HG03066 (cell line): ENCODE data around the gene FRMD4A.
A peak's percentile ranks its signal among the peaks of the same experiment; 100 is the strongest.

Source experiments
- ATAC-seq: cut with Tn5 transposase; IDR thresholded peaks from one replicate; pipeline ENCODE4 v1.9.1; 2021; ENCODE audit warnings: low read depth; ENCODE audit not compliant: unreplicated experiment

FRMD4A gene

GRCh38 chr10:14196113-14196512 lies 134.6 kb downstream of the FRMD4A start:
- ATAC-seq, result no peak

DNA sequence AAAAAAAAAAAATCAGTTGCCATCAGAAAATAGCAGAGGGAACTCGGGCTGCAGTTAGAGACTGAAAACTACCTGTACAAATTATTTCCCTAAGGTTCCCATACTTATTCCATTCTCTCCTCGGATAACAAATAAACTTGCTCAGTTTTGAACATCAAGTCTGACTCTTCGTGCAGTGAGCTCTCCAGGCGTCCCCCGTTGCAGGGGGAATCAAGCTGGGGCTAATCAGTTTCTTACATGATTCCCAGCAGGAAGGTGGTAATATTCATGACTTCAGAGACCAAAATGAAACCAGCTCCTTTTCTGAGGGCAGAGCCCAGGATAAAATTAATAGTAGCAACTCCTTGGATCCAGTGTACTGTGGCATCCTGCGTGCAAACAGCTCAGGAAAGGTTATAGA lies 135.3 kb downstream of the FRMD4A start:
- no peak for ATAC-seq

DNA sequence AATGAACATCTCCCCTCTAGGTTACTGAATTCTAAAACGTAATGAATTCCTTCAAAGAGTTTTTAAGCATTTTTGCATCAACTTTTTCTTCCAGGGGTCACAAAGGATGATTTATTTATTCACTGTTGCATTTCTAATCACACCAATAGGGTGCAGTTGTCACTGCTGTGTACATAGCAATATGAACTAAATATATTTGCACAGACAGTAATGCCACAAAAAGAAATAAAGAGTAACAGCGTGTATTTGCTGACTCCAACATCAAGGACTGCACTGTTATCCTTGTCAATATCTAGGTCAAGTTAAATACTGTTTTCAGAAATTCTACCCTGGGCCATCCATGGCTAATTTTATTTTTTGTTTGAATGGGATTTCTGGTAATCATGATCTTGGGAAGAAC lies 138.0 kb downstream of the FRMD4A start:
- ATAC-seq, result no peak

DNA sequence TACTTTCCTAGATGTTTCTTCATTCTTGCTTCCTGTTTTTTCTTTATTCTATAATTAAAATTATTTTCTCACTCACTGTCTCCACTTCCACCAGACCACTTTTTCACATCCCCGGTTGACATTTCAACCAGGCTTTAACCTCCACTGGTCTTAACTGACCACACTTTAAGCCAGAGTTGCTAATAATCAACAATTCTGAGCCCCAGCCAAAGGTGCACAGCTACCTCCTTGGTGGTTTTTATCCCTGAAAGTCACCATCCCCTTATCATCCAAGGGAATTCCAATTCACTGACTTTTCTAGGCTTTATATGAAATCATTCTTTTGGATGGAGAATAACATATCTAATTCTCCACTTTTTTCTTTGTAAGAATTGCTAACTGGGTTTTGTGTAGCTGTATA lies 138.9 kb downstream of the FRMD4A start:
- no peak for ATAC-seq

- ATAC-seq, result no peak
Observed at GRCh38 chr10:14191407-14191806, 139.3 kb downstream of the FRMD4A start.

DNA sequence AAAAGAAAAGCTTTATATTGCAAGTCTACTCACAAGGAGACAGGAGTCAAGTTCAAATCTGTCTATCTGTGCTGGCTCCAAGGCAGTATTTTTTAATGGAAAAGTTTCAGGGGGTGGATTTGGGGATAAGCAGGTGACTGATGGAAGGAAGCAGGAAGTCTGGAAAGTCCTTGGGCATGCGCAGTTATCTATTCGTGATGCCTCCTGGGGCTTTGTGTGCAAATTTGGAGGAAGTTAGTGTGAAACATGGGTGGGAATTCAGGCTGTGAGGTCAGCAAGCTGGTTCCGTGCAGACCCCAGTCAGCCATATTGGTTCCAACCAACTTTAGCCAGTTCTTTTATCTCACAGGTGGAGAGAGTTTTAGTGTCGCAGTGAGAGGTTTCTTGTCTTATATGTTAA lies 140.0 kb downstream of the FRMD4A start:
- no peak for ATAC-seq

DNA sequence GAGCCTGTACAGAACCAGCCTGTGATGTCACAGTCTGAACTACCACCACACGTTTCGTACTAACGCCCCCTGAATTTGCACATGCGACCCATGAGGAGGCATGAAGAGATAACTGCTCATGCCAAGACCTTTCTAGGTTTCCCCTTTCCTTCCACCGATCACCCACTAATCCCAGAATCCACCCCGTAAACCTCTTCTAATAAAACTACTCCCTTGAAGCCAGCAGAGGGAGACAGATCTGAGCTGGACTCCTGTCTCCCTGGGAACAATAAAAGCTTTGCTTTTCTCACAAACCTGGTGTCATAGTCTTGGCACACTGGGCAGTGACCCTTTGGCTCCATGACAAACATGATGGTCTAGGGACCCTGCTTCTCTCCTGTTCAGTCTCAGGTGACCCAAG lies 144.5 kb downstream of the FRMD4A start:
- no peak for ATAC-seq

DNA sequence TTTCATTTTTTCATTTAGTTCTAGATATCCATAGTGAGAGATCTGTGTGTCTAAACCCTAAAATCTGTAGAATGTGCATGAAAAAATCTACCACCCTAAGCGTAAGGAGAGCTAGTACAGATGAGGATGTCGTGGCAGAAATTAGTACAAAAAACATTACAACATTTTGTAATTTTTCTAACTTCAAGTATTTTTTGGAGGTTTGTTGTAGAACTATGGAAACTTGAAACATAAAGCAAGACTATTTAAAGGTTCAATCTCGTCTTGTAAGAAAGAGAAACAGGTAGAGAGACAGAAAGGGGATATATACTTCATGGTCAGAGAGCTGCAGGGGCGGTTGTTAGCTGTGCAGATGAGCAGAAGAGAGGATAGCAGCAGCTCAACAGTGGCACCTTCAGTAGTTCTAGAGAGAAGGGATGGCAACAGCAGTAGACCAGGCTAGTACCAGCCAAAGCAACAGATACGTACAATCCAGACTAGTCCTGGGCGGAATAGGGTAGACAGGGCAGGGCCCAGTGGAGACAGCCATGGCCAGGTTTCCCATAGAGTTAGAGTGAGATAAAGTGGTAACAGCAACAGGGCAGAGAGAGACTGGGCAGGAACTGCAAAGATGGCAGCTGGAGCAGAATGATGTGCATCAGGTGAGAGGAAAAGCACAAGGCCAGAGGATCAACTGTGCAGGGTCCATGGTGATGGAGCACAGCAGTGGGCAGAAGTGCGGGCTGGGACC lies 145.2 kb downstream of the FRMD4A start:
- peak; percentile 79 for ATAC-seq

DNA sequence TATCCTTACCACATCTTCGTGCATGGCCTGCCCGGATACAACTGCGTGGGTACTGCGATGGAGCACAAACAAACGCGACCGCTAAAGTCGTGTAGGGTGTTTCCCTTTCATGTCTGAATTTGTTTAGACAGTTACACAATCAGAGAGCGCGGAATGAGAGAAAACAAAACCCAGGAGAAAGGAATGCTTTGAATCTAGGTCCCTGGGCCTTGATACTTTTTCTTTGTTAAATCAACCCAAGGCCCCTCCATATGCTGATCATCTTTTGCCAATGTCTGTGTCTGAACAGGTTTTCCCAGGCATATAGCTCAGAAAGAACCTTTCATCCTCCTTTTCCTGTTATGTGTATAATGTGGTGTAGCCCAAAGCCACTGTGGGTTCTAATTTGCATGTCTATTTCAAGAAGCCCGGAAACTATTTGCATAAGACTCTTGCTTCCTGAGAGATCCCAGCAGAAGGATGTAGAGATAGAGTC lies 145.8 kb downstream of the FRMD4A start:
- ATAC-seq, result peak; percentile 66

GRCh38 chr10:14182781-14183180 lies 147.9 kb downstream of the FRMD4A start:
- ATAC-seq, result no peak

GRCh38 chr10:14181567-14181936 lies 149.2 kb downstream of the FRMD4A start:
- no peak for ATAC-seq

- no peak for ATAC-seq
Observed at GRCh38 chr10:14180911-14181566, 149.7 kb downstream of the FRMD4A start.

DNA sequence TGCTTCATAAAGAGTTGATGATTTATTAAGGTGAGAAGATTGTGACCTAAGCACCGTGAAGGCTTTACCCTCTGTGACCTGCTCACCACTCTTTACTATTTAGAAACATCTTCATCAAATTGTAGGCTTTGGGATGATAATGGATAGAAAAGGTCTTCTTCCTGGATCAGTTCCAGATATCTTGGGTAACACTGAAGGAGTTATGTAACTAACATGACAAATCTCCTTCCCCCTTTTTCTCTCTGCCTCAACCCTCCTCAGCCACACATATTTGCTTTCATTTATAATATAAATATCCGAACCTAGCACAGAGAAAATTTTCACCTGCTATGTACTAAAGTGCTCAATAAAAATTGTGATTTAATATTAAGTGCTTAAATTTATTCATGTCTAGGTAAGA lies 151.5 kb downstream of the FRMD4A start:
- ATAC-seq, result no peak

DNA sequence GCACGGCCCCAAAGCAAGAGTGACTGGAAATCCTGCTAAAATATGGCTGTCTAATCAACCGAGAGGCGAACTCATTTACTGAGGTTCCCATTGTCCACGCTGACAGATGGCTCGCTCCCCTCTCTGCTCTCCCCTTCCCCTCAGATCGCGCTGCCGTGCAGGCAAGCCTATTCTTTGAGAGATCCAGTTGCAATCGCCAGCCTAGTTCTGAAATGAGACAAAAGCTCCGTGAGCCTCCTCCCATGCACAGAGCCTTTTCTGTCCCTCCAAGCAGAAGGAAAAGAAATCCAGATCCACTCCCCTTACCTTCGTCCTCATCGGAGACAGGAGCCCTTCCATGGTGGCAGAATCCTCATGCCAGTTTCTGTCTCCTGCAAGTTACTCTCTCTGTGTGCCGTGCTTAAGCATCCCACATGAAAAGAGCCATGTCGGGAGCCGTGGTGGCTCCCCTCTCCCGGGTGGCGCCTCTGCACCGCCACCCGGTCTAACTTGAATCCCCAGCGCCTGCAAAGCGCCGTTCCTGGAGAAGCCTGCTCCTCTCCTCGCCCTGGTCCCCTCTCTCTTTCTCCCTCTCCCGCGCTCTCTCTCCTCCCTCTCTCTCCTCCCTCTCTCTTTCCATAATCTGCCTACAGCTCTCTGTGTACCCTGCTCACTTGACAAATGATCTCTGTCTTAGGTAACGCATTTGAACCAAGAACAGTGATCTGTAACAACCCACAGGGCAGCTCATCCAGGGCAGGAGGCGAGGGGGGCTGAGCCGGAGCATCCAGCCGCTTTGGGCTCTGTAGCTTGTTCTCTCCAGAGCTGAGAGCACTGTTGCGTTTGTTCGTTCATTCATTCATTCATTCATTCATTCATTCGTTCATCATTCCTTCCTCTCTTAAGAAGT lies 156.8 kb downstream of the FRMD4A start:
- no peak for ATAC-seq

- ATAC-seq, result no peak
Observed at GRCh38 chr10:14173391-14173705, 157.4 kb downstream of the FRMD4A start.

- no peak for ATAC-seq
Observed at GRCh38 chr10:14172336-14172950, 158.3 kb downstream of the FRMD4A start.

DNA sequence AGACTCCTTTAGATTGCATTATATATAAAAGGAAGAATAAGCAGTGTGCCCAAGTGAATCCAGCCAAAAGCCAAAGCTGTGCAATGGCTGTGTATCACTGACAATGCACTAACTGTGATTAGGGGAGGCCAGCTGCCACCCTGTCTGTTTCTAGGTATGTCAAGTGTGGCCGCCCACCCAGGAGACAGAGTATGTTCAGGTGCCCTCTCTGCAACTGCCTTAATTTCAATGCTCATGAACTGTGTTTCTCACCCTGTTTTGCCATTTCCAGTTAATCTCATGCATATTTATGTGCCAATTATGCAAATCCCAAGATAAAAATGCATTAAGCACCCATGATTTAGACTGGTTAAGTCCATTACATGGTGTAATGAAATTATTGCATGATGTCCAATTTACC lies 159.4 kb downstream of the FRMD4A start:
- ATAC-seq, result no peak

DNA sequence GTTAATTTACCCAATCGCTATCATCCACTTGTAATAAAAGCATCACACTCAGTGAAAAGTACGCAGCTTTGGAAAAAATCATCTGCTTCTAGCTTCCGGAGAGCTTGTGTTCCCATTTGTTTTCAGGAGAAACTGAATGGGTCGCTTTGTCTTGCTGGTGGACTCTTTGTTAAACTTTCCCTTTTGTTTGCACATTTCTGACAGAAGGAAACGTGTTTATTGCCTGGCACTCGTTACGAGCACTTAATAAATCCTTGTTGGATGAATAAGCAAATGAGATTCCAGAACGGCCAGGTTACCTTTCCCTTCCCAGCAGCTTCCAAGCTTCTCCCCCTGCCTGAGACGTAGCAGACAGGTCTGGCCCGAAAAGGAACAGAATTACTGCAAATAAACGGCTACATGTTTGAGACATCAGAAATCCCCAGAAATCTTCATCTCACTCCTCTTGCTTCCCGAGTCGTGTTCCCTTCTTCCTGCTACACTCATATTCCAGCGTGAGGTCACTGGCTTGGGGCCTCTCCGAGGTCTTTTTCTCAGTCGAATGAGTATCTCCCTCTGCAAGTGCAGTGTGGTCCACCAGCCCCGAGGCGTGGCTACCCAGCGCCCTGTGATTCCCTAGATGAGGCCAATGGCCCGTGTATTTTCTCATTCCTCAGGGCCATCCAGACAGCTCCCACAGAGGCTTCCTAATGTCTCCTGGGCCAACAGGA lies 167.2 kb downstream of the FRMD4A start:
- ATAC-seq, result no peak

- no peak for ATAC-seq
Observed at GRCh38 chr10:14162629-14163344, 167.9 kb downstream of the FRMD4A start.

DNA sequence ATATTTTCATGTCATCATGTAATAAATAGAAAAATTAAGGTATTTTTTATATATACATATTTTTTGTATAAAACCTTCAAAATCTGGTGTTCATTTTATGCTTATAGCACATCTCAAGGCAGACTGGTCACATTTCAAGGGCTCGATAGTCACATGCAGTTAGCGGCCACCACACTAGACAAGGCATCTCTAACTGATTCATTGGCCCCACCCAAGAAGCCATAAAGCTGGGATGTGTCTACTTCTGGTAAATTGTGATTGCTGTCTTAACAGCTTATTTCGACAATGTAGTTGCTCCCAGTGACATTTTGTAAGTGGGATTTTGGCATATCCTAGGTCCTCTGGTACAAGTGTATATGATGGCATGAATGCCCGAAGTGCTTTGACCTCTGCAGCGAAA lies 168.7 kb downstream of the FRMD4A start:
- ATAC-seq, result no peak
